HG02678 (cell line): ENCODE data around the gene FOXD3.
"Not testable (repeated sequence)": the region's sequence is repeated elsewhere in the genome, so short reads cannot be mapped to it uniquely, and the experiment has no call there.

ENCODE experiments used
- ATAC-seq: cut with Tn5 transposase; IDR thresholded peaks from one replicate; pipeline ENCODE4 v1.9.1; 2021; ENCODE audit warnings: mild to moderate bottlenecking, moderate library complexity; ENCODE audit not compliant: unreplicated experiment

FOXD3 gene

GRCh38 chr1:63356234-63356633 lies 33.9 kb downstream of the FOXD3 start:
- ATAC-seq, result not testable (repeated sequence)

- no peak for ATAC-seq
Observed at GRCh38 chr1:63359561-63359960, 37.2 kb downstream of the FOXD3 start.

DNA sequence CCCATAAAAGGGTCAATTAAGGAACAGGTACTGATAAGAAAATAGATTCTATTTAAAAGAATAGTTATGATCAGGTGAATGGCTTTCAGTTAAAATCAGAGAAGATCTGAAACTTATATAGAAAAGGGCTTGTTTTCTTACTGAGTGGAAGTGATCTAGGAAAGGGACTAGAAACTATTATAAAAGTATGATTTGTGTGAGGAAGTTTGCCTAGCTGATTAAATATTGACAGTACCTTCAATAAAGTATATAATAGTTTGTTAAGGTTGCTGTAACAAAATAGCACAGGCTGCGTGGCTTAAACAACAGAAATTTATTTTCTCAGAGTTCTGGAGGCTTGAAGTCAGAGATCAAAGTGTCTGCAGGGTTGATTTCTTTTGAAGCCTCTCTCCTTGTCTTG lies 39.7 kb downstream of the FOXD3 start:
- no peak for ATAC-seq

DNA sequence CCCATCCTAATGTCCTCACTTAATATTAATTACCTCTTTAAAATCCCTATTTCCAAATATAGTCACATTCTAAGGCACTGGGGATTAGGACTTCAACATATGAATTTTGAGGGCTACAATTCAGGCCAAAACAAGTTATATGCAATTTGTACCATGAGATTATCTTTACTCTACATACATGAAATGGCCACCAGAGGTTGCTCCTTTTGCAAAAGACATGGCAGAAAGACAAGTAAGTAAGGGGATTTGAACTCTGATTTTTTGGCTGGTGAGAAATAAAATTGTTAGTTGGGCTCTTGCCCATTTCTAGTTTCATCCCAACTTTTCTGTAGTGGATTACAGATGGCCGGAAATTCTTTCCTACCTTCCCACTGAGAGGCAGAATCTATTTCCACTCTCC lies 40.2 kb downstream of the FOXD3 start:
- no peak for ATAC-seq

DNA sequence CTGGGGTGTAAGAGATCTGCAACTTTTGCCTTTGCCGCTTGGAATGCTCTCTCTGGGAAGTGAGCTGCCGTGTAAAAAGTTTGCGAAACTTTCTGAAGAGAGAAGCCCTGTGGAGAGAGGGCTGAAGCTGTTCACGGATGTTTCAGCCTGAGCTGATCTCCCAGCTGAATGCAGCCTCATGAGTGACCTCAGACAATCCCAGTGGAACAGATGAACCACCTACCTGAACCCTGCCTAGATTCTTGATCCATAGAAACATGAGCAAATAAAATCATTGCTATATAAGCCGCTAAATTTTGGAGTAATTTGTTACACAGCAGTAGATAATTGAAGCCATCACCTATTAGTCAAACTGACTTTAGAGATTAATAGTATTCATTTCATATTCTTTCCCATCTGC lies 40.6 kb downstream of the FOXD3 start:
- no peak for ATAC-seq

DNA sequence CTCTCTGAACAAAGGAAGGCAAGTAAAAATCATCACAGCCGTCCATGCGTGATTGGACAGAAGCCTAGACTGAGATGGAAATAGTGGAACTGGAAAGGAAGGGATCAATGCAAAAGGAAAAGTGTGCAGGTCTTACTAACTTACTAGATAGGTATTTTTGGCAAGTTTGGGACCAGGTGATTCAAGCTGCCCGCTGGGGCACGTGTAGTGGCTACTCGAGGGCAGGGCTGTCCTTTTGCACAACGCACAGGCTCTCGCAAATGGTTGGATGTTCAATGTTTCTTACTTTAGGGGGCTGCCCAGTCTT lies 44.5 kb downstream of the FOXD3 start:
- ATAC-seq, result no peak

DNA sequence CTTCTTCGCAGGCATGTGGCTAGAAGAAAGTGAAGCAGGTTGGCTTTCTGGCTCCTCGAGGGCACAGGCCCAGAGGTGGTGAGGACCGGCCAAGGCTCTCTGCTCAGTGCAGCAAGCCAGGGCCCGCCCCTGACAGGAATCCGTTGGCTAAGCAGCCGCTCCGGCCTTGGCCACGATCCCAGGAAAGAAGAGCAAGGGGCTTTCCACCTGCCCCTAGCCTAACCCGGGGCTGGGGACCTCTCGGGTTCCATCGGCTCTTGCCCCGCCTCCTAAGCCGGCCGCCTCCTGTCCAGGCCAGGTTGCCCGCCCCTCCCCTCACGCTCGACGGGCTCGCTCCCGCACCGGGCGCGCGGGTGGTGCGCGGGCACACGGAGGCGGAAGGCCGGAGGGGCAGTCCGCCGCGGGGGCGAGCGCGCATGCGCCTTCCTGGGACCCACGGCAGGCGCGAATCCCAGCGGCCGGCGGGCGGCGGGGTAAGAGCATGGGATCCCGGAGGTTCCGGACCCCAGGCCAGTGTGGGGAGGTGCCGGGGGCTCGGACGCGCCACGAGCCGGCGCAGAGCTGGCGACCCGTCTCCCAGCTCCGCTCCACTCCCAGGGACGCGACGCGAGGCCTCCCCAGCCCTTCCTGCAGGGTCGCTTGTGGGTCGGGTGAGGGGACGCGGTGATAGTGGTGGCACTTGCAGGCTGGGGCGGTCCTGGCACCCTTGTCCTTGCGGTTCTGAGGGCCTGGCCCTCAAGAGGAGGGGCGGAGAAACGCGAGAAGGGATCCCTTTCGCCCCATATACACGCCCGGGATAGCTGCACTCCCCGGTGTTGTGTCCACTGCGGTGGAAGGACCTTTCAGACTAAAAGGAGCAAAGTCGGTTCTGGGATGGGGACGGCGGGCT lies 45.1 kb downstream of the FOXD3 start, which contains the start of gene ALG6:
TSS of gene ALG6 (plus strand) at position 413 of the 889 bp plus-strand sequence. CDS start 3,351 bp downstream, outside the sequence.
- peak; percentile 96 for ATAC-seq

DNA sequence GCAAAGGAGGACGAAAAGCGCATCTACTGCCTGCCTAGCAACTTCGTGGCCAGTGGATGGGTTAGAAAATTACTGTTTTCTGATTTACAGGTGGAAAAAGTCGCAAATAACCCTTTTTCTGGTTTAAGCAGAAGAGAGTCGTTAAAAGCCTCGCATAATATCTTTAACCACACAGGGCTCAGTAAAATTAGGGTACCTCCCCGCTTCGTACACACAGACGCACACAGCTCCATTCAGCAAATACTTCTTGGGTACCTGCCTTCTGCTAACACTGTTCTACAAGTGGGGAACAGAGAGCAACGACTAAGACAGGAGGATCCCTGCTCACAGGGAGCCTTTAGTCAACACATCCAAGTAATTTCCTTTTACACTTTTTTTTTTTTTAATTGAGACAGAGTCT lies 45.8 kb downstream of the FOXD3 start:
- ATAC-seq, result no peak
